GM08714 (cell line): ENCODE measurements around the gene HNRNPA1.
"Not testable (repeated sequence)": the region's sequence is repeated elsewhere in the genome, so short reads cannot be mapped to it uniquely, and the experiment has no call there.

Experiments used
- H3K4me3 ChIP-seq: fragments of 200-500 bp; sonication (Bioruptor generic); 2 replicates; pipeline ENCODE4 v1.5.1; 2014; ENCODE audit warnings: mild to moderate bottlenecking, low read length, inconsistent platforms
- ZNF274 ChIP-seq: IDR thresholded peaks from 2 replicates; pipeline ENCODE4 v1.6.1; 2012; ENCODE audit warnings: mild to moderate bottlenecking, low read depth, low read length

The HNRNPA1 gene

DNA sequence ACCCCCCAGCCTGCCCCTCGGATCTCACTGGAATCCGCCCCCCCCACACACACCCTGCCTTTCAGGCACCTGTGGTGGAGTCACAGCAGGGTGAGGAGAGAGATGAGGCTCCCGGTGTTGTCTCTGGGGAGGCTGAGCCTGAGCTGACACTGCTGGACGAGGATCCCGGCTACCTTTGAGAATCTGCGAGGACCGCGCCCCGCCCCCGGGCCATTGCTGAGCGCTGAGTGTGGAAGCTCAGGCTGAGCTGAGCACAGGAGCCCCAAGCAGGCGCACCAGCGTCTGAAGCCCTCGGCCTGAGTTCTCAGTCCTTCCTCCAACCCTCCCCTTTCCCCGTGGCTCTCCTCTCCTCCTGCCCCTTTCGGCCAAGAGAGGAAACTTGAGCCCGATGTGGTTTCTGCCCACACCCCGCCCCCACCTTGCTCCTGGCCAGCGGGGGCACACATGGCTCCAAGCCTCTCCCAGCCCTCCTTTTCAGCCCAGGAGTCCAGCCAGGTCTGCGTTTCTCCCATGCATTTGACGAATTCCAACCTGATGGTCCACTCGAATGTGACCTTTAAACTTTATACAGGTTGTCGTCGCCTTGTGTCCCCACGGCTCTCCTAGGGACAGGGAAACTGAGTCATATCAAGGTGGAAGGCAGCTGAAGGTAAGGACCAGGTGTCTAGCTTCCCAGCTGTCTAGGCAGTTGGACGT lies 20.4 kb downstream of the HNRNPA1 start, which contains the start of gene NFE2:
Gene NFE2, minus strand, starts transcription at position 284 of the 696 bp plus-strand sequence. CDS start 5,767 bp downstream, outside the sequence.
- no peak within 1 kb of the TSS for H3K4me3 ChIP-seq
- no peak for TF ChIP-seq ZNF274

DNA sequence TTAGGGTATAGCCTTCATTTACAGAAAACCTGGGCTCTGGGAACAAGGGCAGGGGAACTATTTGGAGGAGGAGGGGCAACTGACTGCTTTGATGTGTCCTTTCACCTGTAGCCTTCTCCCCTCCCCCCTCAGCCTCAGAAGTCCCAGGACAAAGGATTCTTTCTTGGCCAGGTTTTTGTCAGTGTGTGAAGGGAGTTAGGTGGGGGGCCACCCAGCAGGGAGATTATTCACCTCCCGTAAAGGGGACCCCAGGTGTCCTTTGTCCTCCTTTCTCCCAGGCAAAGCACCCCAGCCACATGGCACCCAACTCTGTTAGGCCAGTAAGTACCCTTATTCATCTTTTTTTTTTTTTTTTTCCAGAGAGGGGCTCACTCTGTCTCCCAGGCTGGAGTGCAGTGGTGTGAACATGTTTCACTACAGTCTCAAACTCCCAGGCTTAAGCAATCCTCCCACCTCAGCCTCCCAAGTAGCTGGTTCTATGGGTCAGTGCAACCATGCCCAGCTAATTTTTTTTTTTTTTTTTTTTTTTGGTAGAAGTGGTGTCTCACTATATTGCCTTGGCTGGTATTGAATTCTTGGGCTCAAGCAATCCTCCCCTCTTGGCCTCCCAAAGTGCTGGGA lies 21.0 kb downstream of the HNRNPA1 start:
- TF ChIP-seq ZNF274: no peak
- H3K4me3 ChIP-seq: no peak overlapping the region

DNA sequence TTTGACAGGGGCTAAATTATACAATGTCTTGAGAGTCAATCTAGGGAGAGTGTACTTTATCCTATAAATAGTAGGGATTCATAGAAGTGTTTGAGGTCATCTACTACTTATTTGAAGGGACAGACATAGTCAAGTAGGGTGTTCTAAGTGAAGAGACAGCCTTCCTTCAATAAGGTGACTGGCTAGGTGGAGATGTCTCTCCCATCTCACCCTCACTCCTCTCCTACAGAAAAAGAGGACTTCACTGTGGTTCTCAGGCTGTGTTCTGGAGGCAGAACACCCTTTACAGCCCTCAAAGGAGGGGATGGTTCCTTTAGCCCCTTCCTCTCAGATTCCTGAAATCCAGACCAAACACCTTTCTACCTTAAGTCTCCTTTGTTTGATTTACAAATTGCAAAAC lies 23.1 kb downstream of the HNRNPA1 start:
- no peak for TF ChIP-seq ZNF274
- H3K4me3 ChIP-seq: no peak overlapping the region

DNA sequence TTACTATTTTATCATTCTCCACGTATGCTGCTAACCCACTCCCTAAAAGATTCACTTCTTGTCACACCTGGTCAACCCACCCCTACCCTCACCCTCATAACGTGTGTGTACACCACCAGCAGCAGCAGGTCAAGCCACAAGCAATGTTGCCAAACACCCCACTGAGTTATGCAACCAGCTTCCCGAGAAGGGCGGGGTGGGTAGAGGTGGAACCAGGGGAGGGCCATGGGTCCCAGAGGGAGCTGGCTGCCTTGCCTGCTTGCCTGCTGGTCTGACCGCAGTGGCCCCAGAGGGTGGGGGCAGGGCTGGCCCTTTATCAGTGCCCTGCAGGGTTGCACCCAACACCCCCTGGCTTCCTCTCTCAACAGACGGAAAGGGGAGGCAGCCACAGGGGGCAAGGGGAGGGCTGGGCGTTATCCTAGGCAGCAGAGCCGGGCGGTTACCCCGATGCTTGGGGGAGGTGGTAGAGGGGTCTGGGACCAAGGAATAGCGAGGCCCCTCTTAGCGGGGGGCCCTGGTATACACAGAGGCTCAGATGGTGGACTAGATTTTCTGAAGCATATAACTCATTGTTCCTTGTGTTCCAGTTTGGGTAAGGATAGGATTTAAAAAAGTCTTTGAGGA lies 23.8 kb downstream of the HNRNPA1 start:
- no peak for TF ChIP-seq ZNF274

DNA sequence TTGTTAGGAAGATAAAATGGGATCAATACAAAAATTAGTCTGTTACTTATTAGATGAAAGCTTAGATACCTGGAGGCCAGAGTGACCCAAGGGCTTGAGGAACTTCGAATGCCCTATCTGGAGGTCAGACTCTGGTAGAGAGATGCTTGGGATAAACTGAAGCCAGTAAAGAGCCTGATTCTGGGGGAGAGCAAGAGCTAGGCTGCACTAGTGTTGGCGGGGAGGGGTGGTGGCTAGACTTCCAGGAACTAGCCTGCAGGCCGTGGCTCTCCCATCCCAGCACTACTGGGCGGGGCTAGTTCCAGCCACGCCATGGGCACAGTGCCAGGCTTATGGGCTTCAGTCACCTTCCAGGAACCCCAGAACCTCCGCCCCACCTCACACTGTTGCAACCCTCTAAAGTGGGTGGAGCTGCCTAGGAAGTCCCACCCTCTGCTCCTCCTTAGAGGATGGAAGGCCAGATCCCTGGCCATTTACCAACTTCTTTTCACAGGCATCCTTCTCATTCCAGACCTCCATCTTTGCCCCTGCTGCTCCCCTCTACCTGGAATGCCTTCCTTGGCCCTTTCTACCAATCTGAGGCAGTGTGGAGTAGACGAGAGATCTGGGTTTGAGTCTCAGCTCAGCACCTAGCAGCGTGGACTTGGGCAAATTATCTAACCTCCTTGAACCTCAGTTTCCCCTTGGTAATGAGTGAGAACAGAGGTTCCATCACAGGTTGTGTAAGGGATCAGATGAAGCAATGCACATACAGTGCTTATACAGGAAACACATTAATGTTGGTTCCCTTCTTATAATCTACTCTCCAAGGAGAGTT lies 26.6 kb downstream of the HNRNPA1 start:
- no peak overlapping the region for H3K4me3 ChIP-seq
- TF ChIP-seq ZNF274: no peak

More for the DNA sequence above, 23.8 kb downstream of the HNRNPA1 start:
- no peak overlapping the region for H3K4me3 ChIP-seq

DNA sequence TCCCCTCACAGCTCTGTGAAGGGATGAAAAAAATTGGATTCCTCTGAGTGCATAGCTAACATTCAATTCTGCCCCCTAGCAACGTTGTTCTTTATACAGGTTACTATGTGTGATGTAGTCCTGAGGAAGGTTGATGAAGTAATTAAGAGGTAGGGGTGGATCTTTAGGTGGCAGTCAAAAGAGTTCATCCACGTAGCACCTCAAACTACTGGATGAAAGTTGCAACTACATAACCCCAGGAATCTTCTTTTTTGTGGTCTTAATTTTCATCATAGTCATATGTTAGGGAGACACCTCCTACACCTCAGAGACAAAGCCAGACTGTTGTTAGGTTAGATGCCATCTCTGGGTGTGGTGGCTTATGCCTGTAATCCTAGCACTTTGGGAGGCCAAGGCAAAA lies 30.5 kb downstream of the HNRNPA1 start:
- no peak overlapping the region for H3K4me3 ChIP-seq
- TF ChIP-seq ZNF274: no peak

DNA sequence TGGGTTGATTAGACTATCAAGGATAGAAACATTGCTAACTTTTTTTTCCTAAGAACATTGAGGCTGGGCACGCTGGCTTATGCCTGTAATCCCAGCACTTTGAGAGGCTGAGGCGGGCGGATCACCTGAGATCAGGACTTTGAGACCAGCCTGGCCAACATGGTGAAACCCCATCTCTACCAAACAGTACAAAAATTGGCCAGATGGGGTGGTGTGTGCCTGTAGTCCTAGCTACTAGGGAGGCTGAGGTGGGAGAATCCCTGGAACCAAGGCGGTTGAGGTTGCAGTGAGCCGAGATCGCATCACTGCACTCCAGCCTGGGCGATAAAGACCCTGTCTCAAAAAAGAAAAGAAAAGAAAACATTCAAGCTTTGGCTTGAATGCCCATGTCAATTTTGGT lies 31.8 kb downstream of the HNRNPA1 start:
- not testable (repeated sequence) for H3K4me3 ChIP-seq

DNA sequence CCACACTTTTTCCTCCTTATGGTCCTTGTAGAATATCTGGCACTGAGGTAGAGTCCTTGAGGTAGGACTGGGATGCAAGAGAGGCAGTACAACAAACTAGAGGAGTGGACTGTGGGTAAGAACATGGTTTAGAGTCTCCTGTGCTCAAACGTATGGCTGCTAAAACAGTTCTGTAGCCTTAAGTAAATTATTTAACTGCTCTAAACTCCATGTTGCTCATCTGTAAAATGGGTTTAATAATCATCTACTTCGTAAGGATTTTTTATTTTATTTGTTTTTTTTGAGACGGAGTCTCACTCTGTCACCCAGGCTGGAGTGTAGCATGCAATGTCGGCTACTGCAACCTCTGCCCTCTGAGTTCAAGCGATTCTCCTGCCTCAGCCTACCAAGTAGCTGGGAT lies 40.8 kb downstream of the HNRNPA1 start:
- H3K4me3 ChIP-seq: no peak overlapping the region
- TF ChIP-seq ZNF274: no peak

DNA sequence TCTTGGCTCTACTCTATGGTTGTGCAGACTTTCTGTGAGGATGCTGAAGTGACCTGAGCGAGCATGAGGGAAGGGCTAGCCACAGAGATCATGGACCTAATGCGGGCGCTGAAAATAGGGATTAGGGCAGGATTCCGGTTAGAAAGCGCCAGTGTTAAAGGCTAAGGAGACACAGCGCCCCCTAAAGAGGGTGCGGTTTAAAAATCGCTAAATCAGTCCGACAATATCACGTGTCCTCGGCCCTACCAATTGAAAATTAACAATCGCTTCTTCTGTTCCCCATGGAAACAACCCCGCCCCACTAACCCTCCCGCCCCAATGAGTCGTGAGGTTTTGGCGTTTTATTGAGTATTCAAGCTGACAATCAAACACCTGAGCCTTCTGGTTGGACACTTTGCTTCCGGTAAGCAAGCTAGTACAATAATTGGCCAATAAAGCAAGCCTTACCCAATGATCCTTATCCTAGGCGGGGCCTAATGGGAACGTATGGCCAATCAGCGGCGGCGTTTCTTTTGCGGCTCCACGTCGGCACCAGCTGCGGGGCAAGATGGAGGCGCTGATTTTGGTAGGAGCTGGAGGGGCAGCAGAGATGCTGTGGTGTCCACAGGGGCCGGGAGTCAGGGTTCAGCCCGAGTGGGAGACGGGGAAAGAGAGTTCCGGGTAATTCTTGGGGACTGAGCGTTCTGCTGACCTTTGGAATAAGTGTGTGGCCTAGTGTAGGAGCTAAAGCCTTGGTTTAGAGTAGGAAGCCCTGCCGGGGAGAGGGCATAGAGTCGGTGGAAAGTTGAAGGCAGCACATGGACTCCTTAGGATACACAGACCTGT lies 44.3 kb downstream of the HNRNPA1 start, which contains the start of gene COPZ1:
Gene COPZ1, plus strand, starts transcription at position 515 of the 825 bp plus-strand sequence. Its CDS starts 33 bp downstream, at position 548.
- peak within 1 kb of the TSS; percentile 96 for H3K4me3 ChIP-seq
- no peak for TF ChIP-seq ZNF274

DNA sequence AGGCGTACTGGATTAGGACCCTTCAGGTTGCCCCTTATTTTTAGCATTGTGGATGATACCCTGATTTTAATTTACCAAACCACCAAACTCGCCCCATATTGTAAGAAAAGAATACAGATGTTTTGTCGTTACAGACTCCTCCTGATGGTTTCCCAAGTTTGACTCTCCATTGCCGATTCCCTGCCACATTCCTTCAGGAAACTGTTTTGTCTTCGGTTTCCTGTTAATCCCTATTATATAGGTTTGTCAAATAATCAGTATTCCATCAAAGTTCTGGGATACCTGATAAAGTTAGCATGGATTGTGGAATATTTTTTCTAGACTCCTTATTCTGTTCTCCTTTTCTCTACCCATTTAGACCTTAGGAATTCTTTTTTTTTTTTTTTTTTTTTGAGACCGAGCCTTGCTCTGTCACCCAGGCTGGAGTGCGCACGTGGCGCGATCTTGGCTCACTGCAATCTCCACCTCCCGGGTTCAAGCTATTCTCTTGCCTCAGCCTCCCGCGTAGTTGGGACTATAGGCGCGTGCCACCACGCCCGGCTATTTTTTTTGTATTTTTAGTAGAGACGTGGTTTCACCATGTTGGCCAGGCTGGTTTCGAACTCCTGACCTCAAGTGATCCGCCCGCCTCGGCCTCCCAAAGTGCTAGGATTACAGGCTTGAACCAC lies 45.0 kb downstream of the HNRNPA1 start:
- H3K4me3 ChIP-seq: peak overlapping the region; percentile 96

DNA sequence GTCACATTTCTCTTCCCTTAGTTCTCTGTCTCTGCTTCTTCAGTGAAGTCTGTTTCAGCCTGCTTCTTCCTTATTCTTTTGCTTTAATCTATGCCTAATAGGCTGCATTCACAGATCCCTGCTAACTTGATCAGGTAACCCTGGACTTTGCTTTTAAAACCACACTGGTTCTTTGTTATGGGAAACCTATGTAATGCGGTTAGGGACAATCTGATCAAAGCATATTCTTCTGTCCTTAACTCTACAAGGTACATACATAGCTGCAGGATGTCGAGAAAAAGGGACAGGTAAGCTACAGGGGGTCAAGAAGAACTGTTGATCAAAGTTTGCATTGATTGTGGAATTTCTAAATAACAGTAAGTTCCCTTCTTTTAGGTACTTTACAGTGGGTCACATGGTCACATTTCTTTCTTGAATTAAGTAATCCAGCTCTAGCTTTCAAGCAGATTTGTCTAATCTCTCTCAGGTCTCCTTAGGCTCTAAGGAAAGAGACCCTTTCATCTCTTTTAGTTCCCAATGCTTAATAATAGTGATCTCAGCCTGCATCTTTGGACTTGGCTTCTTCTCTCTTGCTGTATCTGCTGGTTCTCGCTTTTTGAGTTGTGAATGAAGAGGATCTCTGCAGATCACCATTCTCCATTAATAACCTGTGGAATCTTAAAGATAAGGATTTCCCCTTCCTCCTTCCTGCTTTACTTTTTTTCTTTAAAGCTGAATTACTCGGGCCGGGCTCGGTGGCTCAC lies 48.2 kb downstream of the HNRNPA1 start:
- no peak for TF ChIP-seq ZNF274
- H3K4me3 ChIP-seq: no peak overlapping the region

DNA sequence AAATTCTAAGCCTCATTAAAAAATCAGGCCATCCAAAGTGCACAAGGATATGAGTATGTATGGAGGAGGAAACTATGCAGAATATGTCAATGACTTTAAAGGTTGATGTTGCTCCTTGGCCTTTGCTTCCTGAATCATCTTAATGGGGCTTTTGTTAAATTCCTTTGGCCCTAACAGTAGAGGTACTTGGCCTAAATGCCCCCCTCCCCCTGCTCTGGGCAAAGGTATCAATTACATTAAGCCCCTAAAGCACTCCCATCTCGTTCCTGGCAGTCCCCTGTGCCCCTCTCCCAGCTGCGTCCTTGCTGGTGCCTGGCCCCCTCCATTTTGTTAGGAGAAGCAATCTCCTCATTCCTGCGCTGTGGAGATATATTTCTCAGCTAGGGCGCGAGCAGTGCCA lies 49.2 kb downstream of the HNRNPA1 start:
- H3K4me3 ChIP-seq: no peak overlapping the region
- no peak for TF ChIP-seq ZNF274
